Astrocyte (in vitro differentiated cells and primary cell): ENCODE results near the gene SHB.

Source experiments
- CTCF ChIP-seq: IDR thresholded peaks from 2 replicates; pipeline ENCODE4 v1.5.1; 2011; ENCODE audit warnings: low read depth, mild to moderate bottlenecking, inconsistent platforms, low read length, moderate library complexity; ENCODE audit not compliant: insufficient read depth
- EZH2 ChIP-seq: IDR thresholded peaks from 2 replicates; pipeline ENCODE4 v1.6.1; 2012; ENCODE audit warnings: mild to moderate bottlenecking, low read length, inconsistent platforms; ENCODE audit not compliant: insufficient read depth

- TF ChIP-seq EZH2 (no peak), CTCF (no peak)
Measured at GRCh38 chr9:38067859-38068681, 957 bp downstream of the SHB start.
